ENCODE data around the gene SH2D3C.

SH2D3C gene

DNA sequence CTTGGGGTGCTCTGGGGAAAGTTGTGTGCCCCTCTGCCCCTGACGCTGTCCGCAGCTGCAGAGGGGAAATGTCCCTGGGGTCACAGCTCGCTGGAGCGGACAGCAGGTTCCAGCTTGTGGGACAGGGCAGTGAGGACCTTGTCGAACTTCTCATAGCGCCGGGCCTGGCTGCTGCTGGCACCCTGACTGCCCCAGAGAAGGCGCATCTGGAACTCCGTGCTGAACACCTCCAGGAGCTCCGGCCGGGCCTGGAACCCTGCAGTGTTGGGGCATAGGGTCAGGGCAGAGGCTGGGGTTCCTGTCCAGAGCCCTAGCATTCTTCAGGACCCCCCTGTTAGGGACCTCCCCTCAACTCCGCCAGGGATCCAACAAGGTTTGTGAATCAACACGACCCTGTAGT is 39.8 kb downstream of the SH2D3C start:
- DNase-seq = no peak

DNA sequence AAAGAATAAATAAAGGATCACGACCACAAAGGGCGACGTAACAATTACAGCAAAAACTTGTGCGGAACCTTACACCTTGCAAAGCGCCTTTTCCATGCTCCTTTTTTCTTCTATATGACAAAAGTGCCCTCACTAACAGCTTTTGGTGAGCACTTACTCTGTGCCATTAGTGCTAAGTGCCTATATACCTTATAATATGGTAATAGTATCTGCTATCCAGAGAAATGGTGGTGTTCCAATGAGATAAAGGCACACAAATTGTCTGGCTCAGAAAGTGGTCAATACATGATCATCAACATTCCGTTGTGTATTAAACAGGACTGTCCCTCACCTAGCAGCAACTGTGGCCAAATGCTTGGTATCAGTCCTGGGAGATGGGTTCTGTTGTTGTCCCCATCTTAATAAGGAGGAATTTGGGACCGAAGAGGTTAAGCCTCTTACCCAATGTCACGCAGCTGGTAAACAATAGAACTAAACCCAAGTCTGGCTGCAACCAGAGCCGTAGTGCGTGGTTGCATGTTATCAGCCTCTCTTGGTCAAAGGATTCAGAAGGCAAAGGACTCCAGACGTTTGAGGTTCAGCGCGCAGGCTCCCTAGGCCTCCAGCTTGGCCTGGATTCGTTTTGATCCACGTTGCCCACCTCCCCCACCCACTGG is 42.8 kb downstream of the SH2D3C start:
- no peak for DNase-seq

DNA sequence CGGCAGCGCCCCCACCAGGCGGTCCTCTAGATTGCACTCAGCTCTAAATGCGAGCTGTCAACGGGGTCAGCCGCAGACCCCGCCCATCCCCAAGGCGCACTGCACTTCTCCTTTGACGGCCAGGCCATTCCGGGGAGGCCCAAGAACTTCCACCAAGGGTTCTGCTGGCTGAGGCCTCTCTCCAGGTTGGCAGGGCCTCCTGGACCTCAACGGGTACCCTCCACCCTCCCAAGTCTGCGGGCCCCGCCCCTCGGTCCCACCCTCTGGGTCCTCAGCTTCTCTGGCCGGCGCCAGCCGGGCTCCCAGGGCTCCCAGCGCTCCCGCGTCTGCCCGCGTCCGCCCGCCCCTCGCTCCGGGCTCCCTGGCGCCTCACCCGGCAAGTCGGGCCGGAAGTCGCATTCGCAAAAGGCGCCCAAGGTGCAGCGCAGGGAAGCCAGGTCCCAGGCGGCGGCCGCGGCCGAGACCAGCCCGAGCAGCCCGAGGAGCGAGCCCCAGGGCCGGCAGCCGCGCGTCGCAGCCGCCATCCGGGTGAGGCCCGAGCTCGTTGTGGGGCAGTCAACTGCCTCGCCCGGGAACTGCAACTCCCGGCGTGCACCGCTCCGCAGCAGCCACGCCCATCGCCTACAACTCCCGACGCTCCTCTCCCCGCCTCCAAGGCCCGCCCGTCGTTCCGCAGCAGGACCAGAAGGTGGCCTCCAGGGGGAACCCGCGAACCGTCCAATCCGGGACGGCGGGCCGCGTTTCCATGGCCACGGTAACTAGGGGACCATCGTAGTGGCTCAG is 43.5 kb downstream of the SH2D3C start, which contains the start of gene TOR2A:
Gene TOR2A, minus strand, starts transcription at position 548 of the 783 bp plus-strand sequence. Its CDS starts 24 bp downstream, at position 524.
- DNase-seq = peak; percentile 78

DNA sequence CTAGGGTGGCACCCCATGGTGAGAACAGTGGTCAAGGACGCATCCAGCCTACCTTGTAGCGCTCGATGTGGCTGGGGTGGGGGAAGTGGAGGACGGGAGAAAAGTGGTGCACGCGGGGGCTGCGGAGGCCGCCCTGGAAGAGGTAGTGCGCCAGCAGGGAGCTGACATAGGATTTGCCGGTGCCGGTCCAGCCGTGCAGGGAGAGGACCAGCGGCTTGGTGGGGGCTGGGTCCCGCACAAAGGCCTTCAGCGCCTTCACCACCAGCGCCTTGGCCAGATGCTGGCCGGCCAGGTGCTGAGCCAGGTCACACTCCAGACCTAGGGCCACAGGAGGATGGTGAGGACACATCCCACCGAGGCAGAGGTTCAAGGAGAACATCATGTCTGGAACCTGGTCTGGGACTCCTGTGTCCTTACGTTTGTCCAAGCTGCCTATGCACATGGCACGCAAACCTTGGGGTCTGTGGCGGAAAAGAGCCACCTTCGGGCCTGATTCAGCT is 44.2 kb downstream of the SH2D3C start:
- no peak for DNase-seq

DNA sequence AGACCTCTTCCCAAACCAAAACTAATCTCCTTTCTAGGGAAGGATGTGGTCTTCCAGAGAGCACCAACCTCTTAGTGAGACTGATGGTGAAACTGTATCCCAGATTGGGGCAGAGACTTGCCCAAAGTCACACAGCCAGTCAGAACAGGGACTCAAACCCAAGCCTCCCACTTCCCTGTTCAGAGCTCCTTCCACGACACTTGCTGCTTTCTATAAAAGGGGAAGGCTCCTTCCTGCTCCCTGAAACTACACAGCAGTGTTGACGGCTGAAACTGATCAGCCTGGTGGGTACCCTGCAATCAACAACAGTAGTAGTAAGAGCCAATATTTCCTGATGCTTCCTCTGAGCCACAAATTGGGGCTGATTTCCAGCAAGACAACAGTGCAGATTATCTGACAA is 44.9 kb downstream of the SH2D3C start:
- DNase-seq = no peak

DNA sequence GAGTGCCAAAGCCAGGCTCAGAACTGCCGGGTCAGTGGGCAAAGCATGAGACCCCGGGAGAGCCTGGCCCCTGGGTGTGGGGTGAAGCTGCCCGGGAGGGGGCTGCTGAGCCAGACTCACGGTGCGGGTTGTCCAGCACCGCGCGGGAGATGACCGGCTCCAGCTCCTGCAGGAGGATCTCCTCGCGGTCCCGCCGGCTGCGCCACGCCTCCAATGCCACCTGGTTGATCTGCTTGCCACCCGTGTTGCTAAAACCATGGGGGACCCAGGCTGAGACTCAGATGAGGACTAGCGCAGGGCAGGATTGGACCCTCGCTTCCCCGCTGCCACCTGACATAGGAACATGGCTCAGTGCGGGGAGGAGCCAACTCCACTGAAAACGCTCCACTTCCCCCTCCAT is 46.0 kb downstream of the SH2D3C start:
- no peak for DNase-seq

DNA sequence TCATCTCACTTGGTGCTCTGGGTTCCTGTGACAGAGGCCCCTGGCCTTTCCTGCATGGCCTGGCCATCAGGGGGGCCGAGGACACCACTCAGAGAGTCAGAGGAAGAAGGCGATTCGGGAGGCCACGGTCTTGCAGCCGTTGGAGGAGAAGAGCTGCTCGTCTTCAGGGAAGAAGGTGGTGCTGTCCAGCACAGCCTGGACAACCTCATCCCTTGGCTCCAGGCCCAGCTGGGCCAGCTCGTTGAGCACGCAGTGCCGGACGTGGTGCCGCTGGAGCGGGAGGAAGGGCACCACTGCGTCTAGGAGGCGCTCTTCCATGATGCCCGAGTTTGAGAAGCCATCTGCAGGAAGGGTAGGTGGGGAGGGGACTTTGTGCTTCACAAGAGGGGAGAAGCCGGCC is 46.5 kb downstream of the SH2D3C start:
- no peak for DNase-seq

DNA sequence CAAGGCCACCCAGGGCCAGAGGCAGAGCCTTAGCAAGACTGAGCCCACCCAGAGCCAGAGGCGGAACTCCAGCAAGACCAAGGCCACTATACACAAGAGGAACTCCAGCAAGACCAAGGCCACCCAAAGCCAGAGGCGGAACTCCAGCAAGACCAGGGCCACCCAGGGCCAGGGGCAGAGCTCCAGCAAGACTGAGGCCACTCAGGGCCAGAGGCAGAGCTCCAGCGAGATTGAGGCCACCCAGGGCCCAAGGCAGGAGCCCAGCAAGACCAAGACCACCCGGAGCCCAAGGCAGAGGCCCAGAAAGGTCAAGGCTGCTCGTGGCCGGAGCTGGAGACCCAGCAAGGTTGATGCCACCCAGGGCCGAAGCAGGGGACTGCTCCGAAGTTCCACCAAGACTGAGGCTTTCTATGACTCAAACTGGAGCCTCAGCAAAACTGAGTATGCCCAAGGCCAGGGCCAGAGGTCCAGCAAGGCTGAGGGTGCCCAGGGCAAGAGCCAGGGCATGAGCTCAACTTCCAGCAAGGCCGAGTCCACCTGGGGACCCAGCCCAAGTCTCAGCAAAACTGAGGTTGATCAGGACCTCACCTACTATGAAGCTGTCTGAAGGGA is 47.6 kb downstream of the SH2D3C start:
- DNase-seq = no peak

DNA sequence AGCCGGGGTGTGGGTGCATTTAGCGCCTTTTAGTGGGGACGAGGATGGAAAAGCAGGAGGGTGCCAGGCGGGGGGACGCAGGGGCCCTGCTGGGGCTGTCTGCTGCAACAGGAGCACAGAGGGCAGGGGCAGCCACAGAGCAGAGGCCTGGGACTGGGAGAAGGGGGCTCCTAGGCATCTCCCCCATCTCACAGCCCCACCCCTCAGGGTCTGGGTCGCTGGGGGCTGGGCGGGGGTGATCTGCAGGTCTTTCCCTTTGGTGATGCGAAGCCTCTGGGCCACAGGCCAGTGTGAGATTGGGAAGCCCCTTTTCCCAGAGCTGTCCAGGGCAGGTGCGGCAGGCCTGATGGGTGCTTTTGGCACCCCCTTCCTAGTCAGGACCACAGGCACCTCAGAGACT is 48.2 kb downstream of the SH2D3C start:
- DNase-seq = no peak

DNA sequence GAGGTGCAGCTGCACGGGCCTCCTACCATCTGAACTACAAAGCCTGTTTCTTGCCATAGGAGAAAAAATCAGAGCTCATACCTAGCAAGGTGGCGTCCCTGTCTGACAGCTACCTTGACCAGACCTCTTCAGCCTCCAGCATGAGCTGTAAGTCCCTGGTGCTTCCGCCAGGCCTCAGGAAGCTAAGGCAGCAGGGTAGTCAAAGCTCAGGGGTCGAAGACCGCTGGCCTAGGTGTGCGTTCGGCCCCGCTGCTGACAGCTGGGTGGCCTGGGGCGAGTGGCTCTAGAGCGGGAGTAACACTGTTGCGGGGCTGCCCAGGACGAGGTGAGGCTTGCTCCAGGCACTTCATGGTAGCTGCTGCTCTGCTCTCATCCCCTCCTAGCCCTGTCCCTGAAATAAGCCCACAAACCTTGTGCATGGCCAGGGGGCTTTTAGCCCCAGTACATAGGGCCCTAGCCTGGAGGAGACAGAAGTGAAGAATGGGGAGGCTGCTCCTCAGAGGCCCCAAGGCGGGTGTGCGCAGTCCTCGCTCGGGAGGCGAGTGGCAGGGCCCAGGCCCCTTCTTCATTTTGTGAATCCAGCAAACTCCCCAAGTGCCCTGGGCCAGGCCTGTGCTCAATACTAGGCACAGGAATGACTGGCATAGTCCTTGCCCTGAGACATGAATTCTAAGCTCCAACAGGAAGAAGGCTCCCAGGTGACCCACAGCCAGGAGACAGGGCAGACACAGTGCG is 48.8 kb downstream of the SH2D3C start:
- no peak for DNase-seq

DNA sequence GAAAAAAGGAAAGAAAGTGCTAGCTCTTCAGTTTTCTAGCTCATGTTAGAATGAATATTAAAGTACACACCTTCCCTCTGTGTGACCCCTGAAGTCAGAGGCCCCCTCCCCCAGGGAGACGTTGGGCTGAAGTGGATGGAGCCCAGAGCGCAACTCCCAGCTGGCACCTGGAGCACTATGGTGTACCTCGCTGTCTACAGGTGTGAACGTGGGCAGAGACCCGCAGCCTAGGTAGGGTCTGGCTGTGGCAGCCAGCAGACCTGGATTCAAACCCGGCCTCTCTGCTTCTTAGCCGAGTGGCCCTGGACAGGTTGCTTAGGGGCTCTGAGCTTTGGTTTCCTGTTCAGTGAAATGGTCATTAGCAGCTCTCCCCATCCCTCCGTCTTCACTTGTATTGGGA is 49.7 kb downstream of the SH2D3C start:
- no peak for DNase-seq

DNA sequence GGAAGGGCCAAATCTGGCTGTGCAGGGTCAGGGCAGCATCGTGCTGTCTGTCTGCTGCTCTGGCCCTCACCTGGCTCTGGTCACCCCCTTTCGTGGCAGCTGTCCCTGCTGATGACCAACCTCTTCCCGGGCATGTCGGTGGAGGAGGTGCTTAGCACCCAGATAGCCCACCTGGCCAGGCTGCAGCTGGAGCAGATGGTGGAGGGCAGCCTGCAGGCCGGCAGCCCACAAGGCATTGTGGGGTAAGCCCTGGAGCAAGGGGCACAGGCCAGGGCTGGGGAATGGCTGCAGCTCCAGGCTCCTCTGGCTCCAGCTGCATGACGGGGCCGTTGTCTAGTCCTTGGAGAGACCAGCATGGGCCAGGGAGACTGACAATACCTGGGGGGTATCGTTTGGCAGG is 51.6 kb downstream of the SH2D3C start:
- DNase-seq = no peak

DNA sequence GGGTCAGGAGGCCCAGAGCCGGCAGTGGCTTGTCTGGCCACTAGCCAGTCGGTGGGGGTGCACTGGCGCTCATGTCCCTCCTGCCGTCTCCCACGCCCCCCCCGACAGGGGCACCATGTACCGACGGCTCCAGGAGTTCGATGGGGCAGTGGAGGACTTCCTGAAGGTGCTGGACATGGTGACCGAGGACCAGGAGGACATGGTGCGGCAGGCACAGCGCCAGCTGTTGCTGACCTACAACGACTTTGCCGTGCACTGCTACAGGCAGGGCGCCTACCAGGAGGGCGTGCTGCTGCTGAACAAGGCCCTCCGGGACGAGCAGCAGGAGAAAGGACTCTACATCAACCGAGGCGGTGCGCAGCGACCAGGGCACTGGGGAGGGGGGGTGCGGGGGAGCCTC is 54.5 kb downstream of the SH2D3C start:
- no peak for DNase-seq

DNA sequence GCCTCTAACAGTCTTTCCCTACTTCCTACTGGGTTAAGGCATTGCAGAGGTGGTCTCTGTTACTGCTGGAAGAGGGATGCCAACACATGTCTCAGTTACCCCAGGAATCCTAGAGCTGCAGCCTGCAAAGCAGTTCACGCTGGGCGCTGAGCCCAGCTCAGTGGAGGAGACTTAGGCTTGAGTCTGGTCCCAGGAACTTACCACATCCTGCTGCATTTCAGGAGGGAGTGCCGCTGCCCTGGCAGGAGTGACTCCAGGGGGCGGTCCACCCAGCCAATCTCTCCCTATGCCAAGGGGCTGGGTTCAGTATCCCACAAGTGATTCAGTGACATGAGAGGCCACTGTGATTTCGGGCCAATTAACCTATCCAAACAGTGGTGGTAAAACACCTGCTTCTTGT is 55.0 kb downstream of the SH2D3C start:
- DNase-seq = no peak

DNA sequence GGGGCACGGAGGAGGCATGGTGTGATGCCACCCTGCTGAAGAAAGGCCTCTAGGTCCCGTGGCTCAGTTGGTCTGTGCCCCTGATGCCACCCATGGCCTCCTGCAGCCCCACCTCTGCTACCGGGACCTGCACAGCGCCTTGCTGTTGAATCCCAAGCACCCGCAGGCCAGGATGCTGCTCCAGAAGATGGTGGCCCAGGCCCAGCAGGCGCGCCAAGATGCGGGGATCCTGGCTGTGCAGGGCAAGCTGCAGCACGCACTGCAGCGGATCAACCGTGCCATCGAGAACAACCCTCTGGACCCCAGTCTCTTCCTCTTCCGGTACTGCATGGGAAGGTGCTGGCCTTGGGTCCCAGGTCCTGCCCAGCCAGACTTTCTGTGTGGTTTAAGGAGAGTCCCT is 55.5 kb downstream of the SH2D3C start:
- no peak for DNase-seq

DNA sequence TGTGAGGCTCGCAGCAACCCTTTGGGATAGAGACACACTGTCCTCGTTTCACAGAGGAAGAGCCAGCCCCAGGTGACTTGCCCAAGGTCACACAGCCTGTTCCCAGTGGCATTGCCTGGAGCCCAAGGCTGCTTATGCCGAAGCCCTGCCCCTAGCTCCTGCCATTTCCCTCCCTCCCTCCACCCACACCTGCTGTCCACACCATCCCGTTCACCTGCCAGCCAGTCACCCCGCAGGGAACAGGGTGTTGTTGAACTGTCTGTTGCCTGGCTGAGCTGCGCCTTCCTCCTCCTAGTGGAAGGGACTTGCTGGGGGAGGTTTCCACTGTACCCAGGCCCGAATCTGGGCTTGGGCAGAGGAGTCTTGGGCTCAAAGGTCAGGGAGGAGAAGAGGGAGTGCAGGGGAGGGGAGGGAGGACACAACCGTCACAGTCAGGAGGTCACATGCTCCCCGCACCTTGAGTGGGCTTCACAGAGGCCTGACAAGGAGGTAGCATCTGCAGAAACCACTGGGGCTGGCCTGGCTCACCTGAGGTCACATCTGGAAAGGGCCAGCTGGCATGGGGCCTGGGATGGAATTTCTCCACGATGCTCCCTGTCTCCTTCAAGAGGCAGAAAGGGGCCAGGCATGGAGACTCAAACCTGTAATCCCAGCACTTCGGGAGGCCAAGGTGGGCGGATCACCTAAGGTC is 56.3 kb downstream of the SH2D3C start:
- no peak for DNase-seq

DNA sequence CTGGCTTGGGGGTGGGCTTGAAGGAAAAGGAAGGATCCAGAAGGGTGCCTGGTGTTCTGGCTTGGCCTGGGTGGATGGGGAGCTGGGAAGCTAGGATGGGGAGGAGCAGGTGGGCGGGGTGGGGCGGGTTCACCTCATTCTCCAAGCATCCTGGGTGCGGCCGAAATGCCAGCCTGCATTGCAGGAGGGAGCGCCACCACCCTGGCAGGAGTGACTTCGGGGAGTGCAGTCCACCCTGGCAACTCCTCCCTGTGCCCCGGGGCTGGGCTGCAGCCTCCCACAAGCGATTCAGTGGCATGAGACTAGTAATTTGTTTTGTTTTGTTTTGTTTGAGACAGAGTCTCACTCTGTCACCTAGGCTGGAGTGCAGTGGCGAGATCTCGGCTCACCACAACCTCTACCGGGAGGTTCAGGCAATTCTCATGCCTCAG is 57.1 kb downstream of the SH2D3C start:
- DNase-seq = no peak

DNA sequence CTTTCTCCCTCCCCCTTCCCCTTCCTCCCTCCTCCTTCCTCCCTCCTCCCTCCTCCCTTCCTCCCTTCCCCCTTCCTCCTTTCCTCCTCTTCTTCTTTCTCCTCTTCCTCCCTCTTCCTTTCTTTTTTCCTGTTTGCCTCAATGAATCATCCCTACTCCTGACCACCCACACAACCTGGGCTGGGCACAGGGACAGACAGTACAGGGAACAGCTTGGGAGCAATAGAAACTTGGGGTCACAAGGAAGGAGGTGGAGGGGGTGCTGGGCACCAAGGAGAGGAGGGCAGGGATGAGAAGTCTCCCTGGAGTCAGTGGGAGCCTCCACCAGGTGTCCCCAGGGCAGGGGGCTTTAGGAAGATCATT is 57.6 kb downstream of the SH2D3C start:
- no peak for DNase-seq

DNA sequence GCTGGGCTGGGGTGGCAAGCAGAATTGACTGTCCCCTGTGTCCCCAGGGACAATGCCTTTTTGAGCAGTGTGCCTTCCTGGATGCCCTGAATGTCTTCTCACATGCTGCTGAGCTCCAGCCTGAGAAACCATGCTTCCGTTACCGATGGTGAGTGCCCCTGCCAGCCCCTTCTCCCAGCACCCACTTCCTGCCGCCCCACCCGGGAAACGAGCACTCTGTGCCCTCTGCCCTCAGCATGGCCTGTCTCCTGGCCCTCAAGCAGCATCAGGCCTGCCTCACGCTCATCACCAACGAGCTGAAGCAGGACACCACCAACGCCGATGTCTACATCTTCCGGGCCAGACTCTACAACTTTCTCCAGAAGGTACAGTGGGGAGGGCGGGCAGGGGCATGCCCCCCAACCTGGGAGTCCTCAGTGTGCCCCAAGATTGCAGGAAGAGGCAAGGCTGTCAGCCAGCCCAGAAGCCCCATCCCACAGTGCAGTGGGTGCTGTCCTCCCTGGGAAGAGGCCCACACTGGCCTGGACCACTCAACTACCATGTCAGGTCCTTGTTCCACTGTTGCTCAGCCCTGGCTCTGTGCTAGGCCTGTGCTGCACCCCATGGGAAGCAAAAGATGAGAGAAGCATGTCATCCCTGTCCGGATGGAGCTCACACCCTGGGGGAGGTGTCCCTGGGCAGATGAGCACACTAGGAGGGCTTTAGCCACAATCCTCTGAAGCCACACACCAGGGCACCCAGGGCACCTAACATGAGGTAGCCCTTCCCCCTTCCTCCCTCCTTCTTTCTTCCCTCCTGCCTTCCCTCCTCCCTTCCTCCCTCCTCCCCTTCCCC is 58.2 kb downstream of the SH2D3C start:
- DNase-seq = no peak

DNA sequence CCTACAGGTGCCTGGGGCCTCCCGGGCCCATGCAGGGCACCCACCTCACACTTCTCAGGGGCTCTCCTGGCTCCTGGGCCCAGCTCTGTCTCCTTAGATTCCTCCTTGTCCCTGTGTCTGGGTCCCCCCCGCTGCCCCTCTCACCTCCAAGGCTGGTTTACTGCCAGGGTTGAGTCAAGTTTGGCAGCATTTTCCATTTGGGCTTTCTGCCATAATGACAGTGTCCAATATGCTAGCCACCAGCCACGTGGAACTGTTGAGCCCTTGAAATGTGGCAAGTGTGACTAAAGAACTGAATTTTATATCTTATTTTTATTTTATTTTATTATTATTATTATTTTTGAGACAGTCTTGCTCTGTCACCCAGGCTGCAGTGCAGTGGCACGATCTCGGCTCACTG is 60.7 kb downstream of the SH2D3C start:
- no peak for DNase-seq

DNA sequence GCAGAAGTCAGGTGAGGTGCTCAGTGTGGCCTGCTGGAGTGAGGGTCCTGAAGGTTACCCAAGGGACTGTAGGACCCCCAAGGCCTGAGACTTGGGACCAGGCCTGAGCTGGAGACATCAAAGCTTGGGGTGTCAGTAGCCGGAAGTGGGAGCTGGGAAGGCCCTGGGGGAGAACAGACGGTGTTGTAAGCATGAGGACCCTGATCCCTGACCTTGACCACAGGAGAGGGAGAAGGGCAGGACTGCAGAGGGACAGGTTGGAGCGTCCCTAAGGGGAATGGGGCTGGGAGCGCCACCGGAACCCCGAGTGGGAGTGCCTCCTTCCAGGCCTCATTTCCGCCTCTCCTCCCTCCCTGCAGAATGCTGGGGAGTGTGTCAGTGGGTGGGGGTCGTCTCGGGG is 62.1 kb downstream of the SH2D3C start:
- no peak for DNase-seq
